ENCODE results near the gene IQGAP2. TPM values are rescaled to one million over a fixed set of nuclear protein-coding genes. Genes with fewer than 3 reads are reported as not detected.

The IQGAP2 gene
- total and polyA plus RNA-seq, 9 of the 15 experiments (the other 6 are each of a cell fraction or from before 2014, with no cell fraction given): 8.7 to 23.2 (median 17.4) TPM

GRCh38 chr5:76724871-76725270, 321.8 kb downstream of the IQGAP2 start (continued):
- TF ChIP-seq TSHZ1 (CRISPR knock-in tag; IDR thresholded peaks at IDR 0.05) (no peak), PTBP1 (IDR thresholded peaks at IDR 0.05; ENCODE audit: low read depth, low read length) (no peak), ARID3B (CRISPR knock-in tag; IDR thresholded peaks at IDR 0.05; ENCODE audit: borderline replicate concordance) (no peak), HNRNPK (IDR thresholded peaks at IDR 0.05; ENCODE audit: low read depth, low read length, poor library complexity, severe bottlenecking) (no peak), GABPA (tag; conservative IDR thresholded peaks at IDR 0.05; ENCODE audit: low read depth) (no peak), SRF (CRISPR knock-in tag; IDR thresholded peaks at IDR 0.05) (no peak), HMGN3 (IDR thresholded peaks at IDR 0.05; ENCODE audit: borderline replicate concordance, extremely low read depth, insufficient read length, low read depth, low read length) (no peak), ZNF75A (CRISPR knock-in tag; IDR thresholded peaks at IDR 0.05) (no peak), COPS2 (conservative IDR thresholded peaks at IDR 0.05) (no peak), POLR2G (IDR thresholded peaks at IDR 0.05; ENCODE audit: low read depth, low read length) (no peak), ZNF778 (CRISPR knock-in tag; IDR thresholded peaks at IDR 0.05) (no peak)
